ENCODE results near the gene SLC18A2. TPM values are rescaled to one million over a fixed set of nuclear protein-coding genes. Genes with fewer than 3 reads are reported as not detected.
"Not testable (repeated sequence)": the region's sequence is repeated elsewhere in the genome, so short reads cannot be mapped to it uniquely, and the experiment has no call there.

Gene SLC18A2
- total RNA-seq, 2 experiments from 2014 or later, result not detected

DNA sequence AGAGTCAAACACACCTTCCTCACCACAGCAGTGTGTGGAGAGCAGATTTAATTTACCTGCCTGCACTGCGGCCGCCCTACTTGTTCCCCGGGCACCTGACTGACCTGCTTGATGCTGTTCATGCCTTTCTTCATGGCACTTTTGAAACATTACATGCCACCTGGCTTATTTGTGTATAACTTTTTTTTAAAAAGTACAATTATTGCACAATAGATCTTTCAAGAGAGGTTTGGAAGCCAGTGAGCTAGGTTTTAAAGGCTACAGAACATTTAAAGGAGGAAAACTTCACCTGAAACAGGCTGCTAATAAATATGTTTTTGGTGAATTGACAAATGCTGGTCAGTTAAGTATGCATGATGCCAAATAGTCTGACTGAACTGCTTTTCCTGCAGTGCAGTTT lies 33.1 kb downstream of the SLC18A2 start:
- no peaks in the 10 kb centered on the region for H3K4me1 Mint-ChIP-seq
- H3K4me3 Mint-ChIP-seq, result no peak overlapping the region
- no peaks in the 10 kb centered on the region for H3K36me3 Mint-ChIP-seq (ENCODE audit: low read depth)
- no peak for DNase-seq
- H3K27ac Mint-ChIP-seq, result no peak overlapping the region
- H3K9me3 Mint-ChIP-seq, result no peaks in the 10 kb centered on the region
- H3K27me3 Mint-ChIP-seq, result no peaks in the 10 kb centered on the region
- POLR2A ChIA-PET, result no interaction called here
- CTCF ChIA-PET, result no interaction called here

DNA sequence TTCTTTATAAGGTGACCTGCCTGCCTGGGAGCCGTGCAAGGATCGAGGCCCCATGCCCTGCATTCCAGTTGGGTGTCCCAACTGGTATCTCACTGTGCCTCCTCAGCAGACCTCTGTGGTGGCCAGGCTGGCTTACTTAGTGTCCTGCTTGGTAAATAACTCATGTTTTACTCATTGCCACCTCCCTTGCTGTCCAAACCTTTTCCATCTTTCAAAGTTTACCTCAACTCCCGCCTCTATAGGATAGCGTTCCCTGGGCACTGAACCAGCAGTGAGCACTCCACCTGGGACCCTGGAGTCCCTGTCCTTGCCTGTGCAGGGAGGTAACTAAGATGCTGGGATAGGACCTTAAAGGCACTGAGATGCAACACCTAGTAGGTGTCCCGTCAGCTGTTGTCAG lies 33.6 kb downstream of the SLC18A2 start:
- H3K27ac Mint-ChIP-seq, result no peak overlapping the region
- no peaks in the 10 kb centered on the region for H3K9me3 Mint-ChIP-seq
- H3K4me3 Mint-ChIP-seq, result no peak overlapping the region
- H3K27me3 Mint-ChIP-seq, result no peaks in the 10 kb centered on the region
- H3K36me3 Mint-ChIP-seq (ENCODE audit: low read depth), result no peaks in the 10 kb centered on the region
- ChIA-PET CTCF (interaction anchor here (1.8 kb wide), 1 partner anchor 58 kb away, joined by 5 read pairs; no protein-coding TSS in a partner anchor), POLR2A (no interaction called here)
- no peak for DNase-seq
- no peaks in the 10 kb centered on the region for H3K4me1 Mint-ChIP-seq

DNA sequence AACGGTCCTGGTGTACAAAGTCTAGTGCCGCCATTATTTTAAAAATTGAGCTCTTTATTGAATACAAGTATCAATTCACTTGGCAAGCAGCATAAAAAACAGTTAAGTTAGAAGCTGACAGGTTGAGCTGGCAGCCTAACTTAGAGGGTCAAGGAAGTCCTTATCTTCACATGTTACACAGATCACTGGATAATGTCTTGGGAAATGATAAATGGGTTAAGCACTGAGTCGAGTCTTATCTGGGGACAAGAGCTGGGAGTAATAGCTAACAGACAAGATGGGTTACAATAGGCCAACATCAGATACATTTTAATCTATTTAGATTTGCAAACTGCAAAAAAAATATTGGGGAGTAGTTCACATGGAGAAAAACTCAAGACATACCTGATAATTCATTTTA lies 34.2 kb downstream of the SLC18A2 start:
- H3K9me3 Mint-ChIP-seq, result no peaks in the 10 kb centered on the region
- H3K27ac Mint-ChIP-seq, result no peak overlapping the region
- no peak overlapping the region for H3K4me3 Mint-ChIP-seq
- DNase-seq, result no peak
- H3K36me3 Mint-ChIP-seq (ENCODE audit: low read depth), result no peaks in the 10 kb centered on the region
- no peaks in the 10 kb centered on the region for H3K27me3 Mint-ChIP-seq
- ChIA-PET POLR2A (no interaction called here), CTCF (interaction anchor here (1.8 kb wide), 1 partner anchor 59 kb away, joined by 5 read pairs; no protein-coding TSS in a partner anchor)
- no peaks in the 10 kb centered on the region for H3K4me1 Mint-ChIP-seq

DNA sequence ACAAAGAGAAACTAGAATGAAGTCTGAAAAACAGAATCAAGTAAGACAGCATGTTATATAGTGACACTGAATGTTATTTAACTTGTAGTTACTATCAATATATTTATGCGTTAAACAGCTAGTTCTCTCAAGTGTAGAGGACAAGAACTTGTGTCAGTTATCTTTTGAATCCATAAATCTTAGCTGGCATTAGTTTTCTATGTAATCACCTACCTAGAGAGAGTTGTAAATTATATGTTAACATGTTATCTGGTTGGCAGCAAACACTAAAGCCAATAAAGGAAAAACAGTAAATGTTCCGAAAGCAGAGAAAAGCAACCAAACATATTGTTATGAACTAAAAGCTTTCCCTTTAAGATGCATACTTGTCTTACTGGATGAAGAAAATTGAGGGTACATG lies 36.8 kb downstream of the SLC18A2 start:
- Mint-ChIP-seq H3K27ac (no peak overlapping the region), H3K27me3 (no peaks in the 10 kb centered on the region), H3K4me3 (no peak overlapping the region), H3K9me3 (no peaks in the 10 kb centered on the region), H3K4me1 (no peaks in the 10 kb centered on the region), H3K36me3 (ENCODE audit: low read depth) (no peaks in the 10 kb centered on the region)
- no peak for DNase-seq
- CTCF ChIA-PET, result interaction anchor here (1.2 kb wide), 1 partner anchor 61 kb away, joined by 3 read pairs; no protein-coding TSS in a partner anchor
- POLR2A ChIA-PET, result no interaction called here

DNA sequence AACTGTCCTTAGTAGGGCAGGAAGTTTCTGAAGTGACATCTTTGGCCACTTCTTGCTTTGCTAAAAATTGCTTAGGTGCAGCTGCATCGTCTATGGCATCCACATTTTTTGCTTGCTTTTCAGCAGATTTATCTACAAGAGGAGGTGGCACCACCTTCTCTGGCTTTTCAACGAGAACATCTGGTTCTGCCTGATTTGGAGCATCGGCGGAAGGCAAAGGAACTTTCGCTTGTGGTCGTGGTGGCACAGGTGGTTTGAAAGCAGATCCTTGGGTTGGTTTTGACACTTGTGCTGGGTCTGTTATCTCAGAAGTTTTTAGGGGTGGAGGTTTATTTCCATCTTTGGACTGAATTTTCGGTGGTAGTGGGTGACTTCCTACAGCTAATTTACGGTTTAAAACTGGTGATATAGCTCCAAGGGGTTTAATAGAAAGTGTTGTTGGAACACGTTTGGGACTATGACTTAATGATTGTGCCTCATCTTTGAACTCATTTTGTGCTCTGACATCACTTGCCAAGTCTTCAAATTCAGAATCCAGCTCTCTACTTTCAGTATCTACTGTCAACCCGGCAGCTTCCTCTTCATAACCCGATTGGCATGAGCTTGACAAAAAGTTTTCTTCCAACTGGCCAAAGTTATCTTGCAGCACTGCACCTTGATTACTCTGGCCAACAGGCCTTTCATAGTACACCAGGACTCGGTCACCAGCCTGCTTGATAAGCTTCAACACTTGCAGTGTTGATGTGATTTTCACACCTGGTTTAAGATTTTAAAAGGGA lies 44.0 kb downstream of the SLC18A2 start:
- DNase-seq, result no peak
- peaks cover 16% of the 10 kb centered on the region for H3K36me3 Mint-ChIP-seq (ENCODE audit: low read depth)
- H3K4me3 Mint-ChIP-seq, result no peak overlapping the region
- ChIA-PET CTCF (interaction anchor here (2.2 kb wide), 1 partner anchor 35 kb away, joined by 6 read pairs; no protein-coding TSS in a partner anchor), POLR2A (no interaction called here)
- no peaks in the 10 kb centered on the region for H3K4me1 Mint-ChIP-seq
- H3K27ac Mint-ChIP-seq, result no peak overlapping the region
- H3K27me3 Mint-ChIP-seq, result no peaks in the 10 kb centered on the region
- no peaks in the 10 kb centered on the region for H3K9me3 Mint-ChIP-seq

DNA sequence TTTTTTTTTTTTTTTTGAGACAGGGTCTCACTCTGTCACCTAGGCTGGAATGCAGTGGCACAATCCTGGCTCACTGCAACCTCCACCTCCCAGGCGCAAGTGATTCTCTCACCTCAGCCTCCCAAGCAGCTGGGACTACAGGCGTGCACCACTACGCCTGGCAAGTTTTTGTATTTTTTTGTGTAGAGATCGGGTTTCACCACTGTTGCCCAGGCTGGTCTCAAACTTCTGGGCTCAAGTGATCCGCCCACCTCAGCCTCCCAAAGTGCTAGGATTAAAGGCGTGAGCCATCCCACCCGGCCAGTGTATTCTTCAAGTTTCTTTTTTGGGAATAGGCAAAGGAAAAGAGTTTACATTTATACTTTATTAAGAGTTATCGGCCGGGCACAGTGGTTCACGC lies 50.0 kb downstream of the SLC18A2 start:
- H3K4me3 Mint-ChIP-seq; POLR2A ChIA-PET; H3K9me3 Mint-ChIP-seq; H3K27ac Mint-ChIP-seq; H3K36me3 Mint-ChIP-seq (ENCODE audit: low read depth); DNase-seq; H3K4me1 Mint-ChIP-seq; CTCF ChIA-PET; H3K27me3 Mint-ChIP-seq: not testable (repeated sequence)

DNA sequence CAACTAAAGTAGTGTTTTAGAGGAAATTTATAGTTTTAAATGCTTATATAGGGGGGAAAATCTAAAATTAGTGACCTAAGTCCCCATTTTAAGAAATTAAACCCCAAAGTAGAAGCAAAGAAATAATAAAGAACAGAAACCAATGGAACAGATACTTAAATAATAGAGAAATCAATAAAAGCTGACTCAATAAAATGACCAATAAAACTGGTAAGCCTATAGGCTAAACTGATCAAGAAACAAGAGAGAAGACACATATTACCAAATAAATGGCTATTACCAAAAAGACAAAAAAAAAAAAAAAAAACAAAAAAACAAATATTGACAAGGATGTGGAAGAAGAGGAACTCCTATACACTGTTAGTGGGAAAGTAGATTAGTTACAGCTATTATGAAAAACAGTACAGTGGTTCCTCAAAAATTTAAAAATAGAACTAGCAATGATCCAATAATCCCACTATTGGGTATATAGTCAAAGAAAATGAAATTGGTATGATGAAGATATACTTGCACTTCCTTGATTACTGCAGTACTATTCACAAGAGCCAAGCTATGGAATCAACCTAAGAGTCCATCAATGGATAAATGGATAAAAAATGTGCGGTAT lies 53.2 kb downstream of the SLC18A2 start:
- CTCF ChIA-PET, result no interaction called here
- Mint-ChIP-seq H3K27ac (no peak overlapping the region), H3K9me3 (no peaks in the 10 kb centered on the region), H3K4me3 (no peak overlapping the region), H3K4me1 (no peaks in the 10 kb centered on the region), H3K36me3 (ENCODE audit: low read depth) (peaks cover 6% of the 10 kb centered on the region), H3K27me3 (no peaks in the 10 kb centered on the region)
- POLR2A ChIA-PET, result no interaction called here
- no peak for DNase-seq

DNA sequence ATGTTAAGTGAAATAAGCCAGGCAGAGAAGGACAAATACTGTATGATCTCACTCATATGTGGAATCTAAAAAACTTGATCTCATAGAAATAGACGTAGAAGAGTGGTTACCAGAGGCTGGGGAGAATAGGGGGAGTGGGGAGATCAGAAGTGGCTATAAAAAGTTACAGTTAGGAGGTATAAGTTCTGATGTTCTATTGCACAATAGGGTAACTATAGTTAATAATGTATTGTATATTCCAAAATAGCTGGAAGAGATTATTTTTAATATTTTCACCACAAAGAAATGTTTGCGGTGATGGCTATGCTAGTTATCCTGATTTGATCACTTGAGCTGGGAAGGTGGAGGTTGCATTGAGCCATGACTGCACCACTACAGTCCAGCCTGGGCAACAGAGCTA lies 53.8 kb downstream of the SLC18A2 start:
- Mint-ChIP-seq H3K36me3 (ENCODE audit: low read depth) (no peaks in the 10 kb centered on the region), H3K4me3 (no peak overlapping the region), H3K27me3 (no peaks in the 10 kb centered on the region), H3K4me1 (no peaks in the 10 kb centered on the region), H3K27ac (no peak overlapping the region), H3K9me3 (no peaks in the 10 kb centered on the region)
- POLR2A ChIA-PET, result no interaction called here
- CTCF ChIA-PET, result no interaction called here
- no peak for DNase-seq

DNA sequence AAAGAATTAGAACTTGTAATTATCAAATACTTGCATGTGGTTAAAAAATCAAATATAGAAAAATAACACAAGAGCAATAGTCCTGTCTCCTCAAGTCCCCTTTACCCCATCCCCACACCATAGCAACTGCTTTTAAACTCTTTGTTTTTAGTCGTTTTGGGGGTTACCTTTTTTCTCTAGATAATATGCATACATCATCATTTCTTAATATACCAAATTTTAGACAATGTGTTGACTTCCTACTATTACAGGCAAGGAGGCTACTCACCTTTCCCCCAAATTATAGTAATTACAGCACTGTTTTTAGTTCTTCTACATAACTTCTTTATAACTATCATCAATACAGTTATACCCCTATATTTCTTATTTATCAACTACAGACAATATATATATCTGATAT lies 57.3 kb downstream of the SLC18A2 start:
- ChIA-PET POLR2A (no interaction called here), CTCF (no interaction called here)
- Mint-ChIP-seq H3K27me3 (no peaks in the 10 kb centered on the region), H3K4me1 (no peaks in the 10 kb centered on the region), H3K27ac (no peak overlapping the region), H3K36me3 (ENCODE audit: low read depth) (peaks cover 10% of the 10 kb centered on the region), H3K4me3 (no peak overlapping the region), H3K9me3 (peaks cover 7% of the 10 kb centered on the region)
- no peak for DNase-seq

DNA sequence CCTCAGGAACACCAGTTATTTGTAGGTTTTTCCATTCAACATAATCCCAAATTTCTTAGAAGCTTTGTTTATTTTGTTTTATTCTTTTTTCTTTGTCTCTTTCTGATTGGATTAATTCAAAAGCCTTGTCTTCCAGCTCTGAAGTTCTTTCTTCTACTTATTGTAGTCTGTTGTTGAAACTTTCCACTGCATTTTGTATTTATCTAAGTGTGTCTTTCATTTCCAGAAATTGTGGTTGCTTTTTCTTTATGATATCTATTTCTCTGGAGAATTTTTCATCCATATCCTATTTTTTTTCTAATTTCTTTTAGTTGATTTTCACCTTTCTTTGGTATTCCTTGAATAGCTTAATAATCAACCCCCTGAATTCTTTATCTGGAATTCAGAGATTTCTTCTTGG lies 58.5 kb downstream of the SLC18A2 start:
- ChIA-PET POLR2A (no interaction called here), CTCF (interaction anchor here (0.7 kb wide), 1 partner anchor 19 kb away, joined by 4 read pairs; no protein-coding TSS in a partner anchor)
- Mint-ChIP-seq H3K27ac (no peak overlapping the region), H3K27me3 (no peaks in the 10 kb centered on the region), H3K9me3 (peaks cover 11% of the 10 kb centered on the region), H3K4me3 (no peak overlapping the region), H3K4me1 (no peaks in the 10 kb centered on the region), H3K36me3 (ENCODE audit: low read depth) (peaks cover 19% of the 10 kb centered on the region)
- DNase-seq, result no peak

DNA sequence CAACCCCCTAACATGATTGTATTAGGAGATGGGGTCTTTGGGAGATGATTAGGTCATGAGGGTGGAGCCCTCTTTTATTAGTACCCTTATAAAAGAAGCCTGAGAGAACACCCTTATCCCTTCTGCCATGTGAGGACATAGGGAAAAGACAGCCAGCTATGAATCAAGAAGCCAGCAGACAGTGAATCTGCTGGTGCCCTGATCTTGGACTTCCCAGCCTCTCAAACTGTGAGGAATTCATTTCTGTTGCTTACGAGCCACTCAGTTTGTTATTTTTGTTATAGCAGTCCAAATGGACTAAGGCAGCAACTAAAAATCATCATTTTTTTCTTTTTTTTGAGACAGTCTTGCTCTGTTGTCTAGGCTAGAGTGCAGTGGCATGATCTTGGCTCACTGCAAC lies 59.8 kb downstream of the SLC18A2 start:
- Mint-ChIP-seq H3K27me3 (no peaks in the 10 kb centered on the region), H3K4me3 (no peak overlapping the region), H3K4me1 (no peaks in the 10 kb centered on the region), H3K9me3 (peaks cover 11% of the 10 kb centered on the region), H3K27ac (no peak overlapping the region), H3K36me3 (ENCODE audit: low read depth) (peaks cover 26% of the 10 kb centered on the region)
- ChIA-PET CTCF (no interaction called here), POLR2A (interaction anchor here (1.1 kb wide), 1 partner anchor 28 kb away, joined by 3 read pairs; no protein-coding TSS in a partner anchor)
- DNase-seq, result no peak

DNA sequence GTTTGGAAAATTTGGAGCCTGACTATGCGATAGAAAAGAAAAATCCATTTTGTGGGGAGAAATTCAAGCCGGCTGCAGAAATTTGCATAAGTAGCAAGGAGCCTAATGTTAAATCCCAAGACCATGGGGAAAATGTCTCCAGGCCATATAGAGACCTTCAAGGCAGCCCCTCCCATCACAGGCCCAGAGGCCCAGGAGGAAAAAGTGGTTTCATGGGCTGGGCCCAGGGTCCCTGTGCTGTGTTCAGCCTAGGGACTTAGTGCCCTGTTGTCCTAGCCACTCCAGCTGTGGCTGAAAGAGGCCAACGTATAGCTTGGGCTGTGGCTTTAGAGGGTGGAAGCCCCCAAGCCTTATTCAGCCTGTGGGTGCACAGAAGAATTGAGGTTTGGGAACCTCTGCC lies 62.5 kb downstream of the SLC18A2 start:
- H3K27ac Mint-ChIP-seq, POLR2A ChIA-PET, DNase-seq, H3K27me3 Mint-ChIP-seq, CTCF ChIA-PET, H3K4me1 Mint-ChIP-seq, H3K4me3 Mint-ChIP-seq: not testable (repeated sequence)
- peaks cover 11% of the 10 kb centered on the region for H3K9me3 Mint-ChIP-seq
- peaks cover 30% of the 10 kb centered on the region for H3K36me3 Mint-ChIP-seq (ENCODE audit: low read depth)

DNA sequence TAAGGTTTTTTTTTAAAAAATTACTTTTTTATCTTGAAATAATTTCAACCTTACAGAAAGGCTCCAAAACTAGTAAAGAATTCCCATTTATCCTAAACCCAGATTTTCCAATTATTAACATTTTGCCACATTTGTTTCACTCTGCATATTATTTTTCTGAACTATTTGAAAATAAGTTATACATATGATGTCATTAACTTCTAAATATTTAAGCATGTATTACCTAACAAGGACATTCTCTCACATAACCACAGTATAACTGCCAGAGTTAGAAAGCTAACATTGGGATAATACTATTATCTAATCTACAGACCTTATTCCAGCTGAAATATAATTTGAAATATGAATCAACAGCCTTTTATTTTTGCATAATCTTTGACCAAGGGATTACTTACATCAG lies 65.8 kb downstream of the SLC18A2 start:
- CTCF ChIA-PET, result no interaction called here
- H3K27me3 Mint-ChIP-seq, result no peaks in the 10 kb centered on the region
- no peak overlapping the region for H3K4me3 Mint-ChIP-seq
- H3K4me1 Mint-ChIP-seq, result peaks cover 1% of the 10 kb centered on the region
- peaks cover 10% of the 10 kb centered on the region for H3K9me3 Mint-ChIP-seq
- no peak overlapping the region for H3K27ac Mint-ChIP-seq
- POLR2A ChIA-PET, result no interaction called here
- DNase-seq, result no peak
- peaks cover 30% of the 10 kb centered on the region for H3K36me3 Mint-ChIP-seq (ENCODE audit: low read depth)

DNA sequence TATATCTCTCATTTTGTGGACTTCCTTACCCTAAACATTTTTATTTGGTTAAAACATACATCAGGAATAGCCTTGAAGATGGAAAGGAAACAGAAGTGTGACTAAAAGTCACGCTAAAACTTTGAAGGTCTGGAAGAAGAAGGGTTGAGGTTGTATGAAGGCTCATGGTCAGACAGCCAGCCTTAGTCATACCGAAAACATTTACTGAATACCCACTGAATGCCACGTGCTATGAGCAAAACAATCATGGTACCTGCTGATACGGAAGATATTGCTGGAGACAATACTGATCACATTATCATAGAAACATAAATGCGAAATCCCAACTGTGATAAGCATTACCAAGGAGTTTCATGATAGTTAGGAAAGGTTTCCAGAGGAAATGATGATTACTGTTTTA lies 70.3 kb downstream of the SLC18A2 start:
- H3K9me3 Mint-ChIP-seq, result no peaks in the 10 kb centered on the region
- ChIA-PET POLR2A (no interaction called here), CTCF (interaction anchor here (1.2 kb wide), 1 partner anchor 9 kb away, joined by 4 read pairs; no protein-coding TSS in a partner anchor)
- peaks cover 5% of the 10 kb centered on the region for H3K4me1 Mint-ChIP-seq
- H3K4me3 Mint-ChIP-seq, result no peak overlapping the region
- H3K36me3 Mint-ChIP-seq (ENCODE audit: low read depth), result peaks cover 8% of the 10 kb centered on the region
- no peak overlapping the region for H3K27ac Mint-ChIP-seq
- H3K27me3 Mint-ChIP-seq, result no peaks in the 10 kb centered on the region
- DNase-seq, result no peak

Measured in activated CD4-positive, alpha-beta memory T cell treated with anti-CD3 and anti-CD28 coated beads, Interleukin-2, amount 10 ng/mL, durations not matched to agents 7 days and 5 days (primary cell).